Measurements from ENCODE around the gene RUBCNL. TPM values are rescaled to one million over a fixed set of nuclear protein-coding genes. Genes with fewer than 3 reads are reported as not detected.

The RUBCNL gene
- total RNA-seq, 1 donor from 2014 or later: 0.80 TPM

- peak; percentile 18 for DNase-seq (ENCODE audit: low spot score)
- TF ChIP-seq CTCF (IDR thresholded peaks at IDR 0.05) (no peak), EZH2phosphoT487 (IDR thresholded peaks at IDR 0.05) (no peak), EZH2 (IDR thresholded peaks at IDR 0.05) (no peak)
- no peaks in the 10 kb centered on the region for H3K9me3 Mint-ChIP-seq
- no peak overlapping the region for H3K9ac ChIP-seq
- H3K27ac Mint-ChIP-seq: no peak overlapping the region
- H3K4me1 Mint-ChIP-seq: peaks cover 4% of the 10 kb centered on the region
- H3F3A ChIP-seq (ENCODE audit: low read depth): no peaks in the 10 kb centered on the region
- H3K79me2 ChIP-seq (ENCODE audit: low read depth): no peaks in the 10 kb centered on the region
- no peaks in the 10 kb centered on the region for H4K20me1 ChIP-seq (ENCODE audit: low read depth)
- H3K27ac ChIP-seq: no peak overlapping the region
- no peak overlapping the region for H2AFZ ChIP-seq (replicated peaks)
- no peaks in the 10 kb centered on the region for H3K4me1 ChIP-seq
- H3K4me3 Mint-ChIP-seq: no peak overlapping the region
- no peaks in the 10 kb centered on the region for H3K27me3 ChIP-seq
- no peak overlapping the region for H3K4me2 ChIP-seq
- H3K27me3 Mint-ChIP-seq (ENCODE audit: insufficient read depth, low read depth): peaks cover 2% of the 10 kb centered on the region
- no peak overlapping the region for H3K4me3 ChIP-seq
- no peaks in the 10 kb centered on the region for H3K36me3 ChIP-seq
- no peaks in the 10 kb centered on the region for H3K9me3 ChIP-seq (ENCODE audit: low read depth)
- no peaks in the 10 kb centered on the region for H3K36me3 Mint-ChIP-seq
Measured at GRCh38 chr13:46348961-46349360, 38.1 kb downstream of the RUBCNL start.

- H3K27ac ChIP-seq: no peak overlapping the region
- no peaks in the 10 kb centered on the region for H3K4me1 ChIP-seq
- peaks cover 4% of the 10 kb centered on the region for H3K4me1 Mint-ChIP-seq
- no peak overlapping the region for H3K27ac Mint-ChIP-seq
- no peaks in the 10 kb centered on the region for H4K20me1 ChIP-seq (ENCODE audit: low read depth)
- no peak for DNase-seq (ENCODE audit: low spot score)
- no peaks in the 10 kb centered on the region for H3K79me2 ChIP-seq (ENCODE audit: low read depth)
- H3K4me2 ChIP-seq: no peak overlapping the region
- no peaks in the 10 kb centered on the region for H3K36me3 Mint-ChIP-seq
- no peak overlapping the region for H3K4me3 Mint-ChIP-seq
- H3K27me3 ChIP-seq: no peaks in the 10 kb centered on the region
- no peaks in the 10 kb centered on the region for H3K9me3 ChIP-seq (ENCODE audit: low read depth)
- H3F3A ChIP-seq (ENCODE audit: low read depth): no peaks in the 10 kb centered on the region
- H3K4me3 ChIP-seq: no peak overlapping the region
- no peak overlapping the region for H3K9ac ChIP-seq
- TF ChIP-seq EZH2phosphoT487 (IDR thresholded peaks at IDR 0.05): no peak
- H3K9me3 Mint-ChIP-seq: no peaks in the 10 kb centered on the region
- H2AFZ ChIP-seq (replicated peaks): no peak overlapping the region
- H3K27me3 Mint-ChIP-seq (ENCODE audit: insufficient read depth, low read depth): peaks cover 2% of the 10 kb centered on the region
- no peaks in the 10 kb centered on the region for H3K36me3 ChIP-seq
Measured at GRCh38 chr13:46347277-46347676, 39.8 kb downstream of the RUBCNL start.

- H3K27ac ChIP-seq: no peak overlapping the region
- Mint-ChIP-seq H3K27ac (no peak overlapping the region), H3K9me3 (no peaks in the 10 kb centered on the region), H3K27me3 (ENCODE audit: insufficient read depth, low read depth) (peaks cover 2% of the 10 kb centered on the region), H3K4me1 (peaks cover 4% of the 10 kb centered on the region), H3K36me3 (no peaks in the 10 kb centered on the region), H3K4me3 (no peak overlapping the region)
- no peak overlapping the region for H3K4me2 ChIP-seq
- no peaks in the 10 kb centered on the region for H3K79me2 ChIP-seq (ENCODE audit: low read depth)
- no peak for TF ChIP-seq EZH2phosphoT487 (IDR thresholded peaks at IDR 0.05)
- no peak for TF ChIP-seq CTCF (IDR thresholded peaks at IDR 0.05)
- TF ChIP-seq EZH2 (IDR thresholded peaks at IDR 0.05): no peak
- H3K27me3 ChIP-seq: no peaks in the 10 kb centered on the region
- no peak for DNase-seq (ENCODE audit: low spot score)
- H3K36me3 ChIP-seq: no peaks in the 10 kb centered on the region
- no peaks in the 10 kb centered on the region for H3K4me1 ChIP-seq
- no peaks in the 10 kb centered on the region for H3F3A ChIP-seq (ENCODE audit: low read depth)
- no peak overlapping the region for H3K9ac ChIP-seq
- no peaks in the 10 kb centered on the region for H4K20me1 ChIP-seq (ENCODE audit: low read depth)
- H2AFZ ChIP-seq (replicated peaks): no peak overlapping the region
- H3K9me3 ChIP-seq (ENCODE audit: low read depth): no peaks in the 10 kb centered on the region
- H3K4me3 ChIP-seq: no peak overlapping the region
Measured at GRCh38 chr13:46345866-46346265, 41.2 kb downstream of the RUBCNL start.

GRCh38 chr13:46345398-46345797, 41.7 kb downstream of the RUBCNL start:
- Histone ChIP-seq H3K36me3 (no peaks in the 10 kb centered on the region), H3K4me2 (no peak overlapping the region), H3K27ac (no peak overlapping the region), H3K9me3 (ENCODE audit: low read depth) (no peaks in the 10 kb centered on the region), H3K4me3 (no peak overlapping the region), H3K4me1 (no peaks in the 10 kb centered on the region), H3K27me3 (no peaks in the 10 kb centered on the region), H3K79me2 (ENCODE audit: low read depth) (no peaks in the 10 kb centered on the region), H2AFZ (replicated peaks) (no peak overlapping the region), H4K20me1 (ENCODE audit: low read depth) (no peaks in the 10 kb centered on the region), H3F3A (ENCODE audit: low read depth) (no peaks in the 10 kb centered on the region), H3K9ac (no peak overlapping the region)
- Mint-ChIP-seq H3K4me3 (no peak overlapping the region), H3K36me3 (no peaks in the 10 kb centered on the region), H3K27me3 (ENCODE audit: insufficient read depth, low read depth) (peaks cover 2% of the 10 kb centered on the region), H3K27ac (no peak overlapping the region), H3K9me3 (no peaks in the 10 kb centered on the region), H3K4me1 (peaks cover 4% of the 10 kb centered on the region)
- DNase-seq (ENCODE audit: low spot score): no peak
- no peak for TF ChIP-seq EZH2 (IDR thresholded peaks at IDR 0.05)
- no peak for TF ChIP-seq CTCF (IDR thresholded peaks at IDR 0.05)
- no peak for TF ChIP-seq EZH2phosphoT487 (IDR thresholded peaks at IDR 0.05)
